ENCODE data around the gene ERGIC1. TPM values are rescaled to one million over a fixed set of nuclear protein-coding genes. Genes with fewer than 3 reads are reported as not detected.

The ERGIC1 gene
- total RNA-seq, 4 donors from 2014 or later: 156 to 214 (median 175) TPM

- no peaks in the 10 kb centered on the region for H3K27me3 ChIP-seq
- H3K27ac ChIP-seq: peak overlapping the region; percentile 93 to 99 (median 99)
- DNase-seq: no peak
- peaks cover 39 to 54% of the 10 kb centered on the region in 2 donors for H3K4me1 ChIP-seq
- intact Hi-C loops (cut with DNase I): loop anchor here (5.0 kb wide), 2 partner anchors 37 to 132 kb away; partner anchors contain the start of gene DUSP1
- 68 to 73% methylated on average over 4 of the region's 4 CpGs for WGBS, 2 donors
- no peak for TF ChIP-seq POLR2A (IDR thresholded peaks at IDR 0.05)
- TF ChIP-seq CTCF (IDR thresholded peaks at IDR 0.05): no peak
- H3K4me3 ChIP-seq (replicated peaks in 1 of 3): no peak overlapping the region
- H3K36me3 ChIP-seq: no peaks in the 10 kb centered on the region
- no peaks in the 10 kb centered on the region for H3K9me3 ChIP-seq
Observed at GRCh38 chr5:172904312-172904642, 70.2 kb downstream of the ERGIC1 start.

DNA sequence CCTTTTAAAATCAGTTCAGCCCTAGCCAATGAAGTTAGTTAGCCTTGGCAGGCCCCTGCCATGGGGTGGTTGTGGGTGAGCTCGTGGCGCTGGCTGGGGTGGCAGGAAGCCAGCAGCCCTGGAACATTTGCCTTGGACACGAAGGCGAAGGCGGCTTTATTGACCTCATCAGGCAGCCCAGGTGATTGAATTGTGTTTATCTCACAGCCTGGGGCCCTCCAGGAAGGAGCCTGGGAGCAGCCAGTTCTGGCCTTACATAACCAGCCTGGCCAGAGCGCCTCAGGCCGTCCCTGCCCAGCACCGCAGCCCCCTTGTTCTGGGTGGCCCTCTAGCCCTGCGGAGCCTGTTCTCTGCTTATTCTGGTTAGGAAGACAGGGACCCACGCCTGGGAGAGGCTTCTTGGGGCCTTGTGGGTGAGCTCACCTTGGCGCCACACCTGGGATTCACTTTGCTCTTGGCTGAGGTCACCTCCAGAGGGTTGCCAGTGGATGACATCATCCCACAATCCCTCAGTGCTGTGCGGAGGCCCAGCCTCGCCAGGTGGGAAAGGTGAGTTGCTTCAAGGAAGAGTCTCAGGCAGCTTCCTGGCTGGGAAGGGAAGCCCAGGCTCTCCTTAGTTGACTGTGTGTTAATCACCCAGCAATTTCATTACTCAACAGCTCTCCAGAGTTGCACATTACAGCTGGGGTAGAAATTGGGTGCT lies 70.7 kb downstream of the ERGIC1 start:
- DNase-seq: peak; percentile 94 to 95
- no peaks in the 10 kb centered on the region for H3K27me3 ChIP-seq
- no peak overlapping the region for H3K4me3 ChIP-seq (replicated peaks in 1 of 3)
- 39 to 65% methylated on average over 8 to 13 of the region's 13 CpGs for WGBS, 2 donors
- peak overlapping the region; percentile 93 to 99 (median 99) for H3K27ac ChIP-seq
- no peaks in the 10 kb centered on the region for H3K36me3 ChIP-seq
- TF ChIP-seq POLR2A (IDR thresholded peaks at IDR 0.05): peak in 1 of 2 donors; percentile 72
- TF ChIP-seq CTCF (IDR thresholded peaks at IDR 0.05): peak in 1 of 6 experiments; percentile 6
- intact Hi-C loops (cut with DNase I): loop anchor here (5.0 kb wide), 2 partner anchors 37 to 132 kb away; partner anchors contain the start of gene DUSP1
- no peaks in the 10 kb centered on the region for H3K9me3 ChIP-seq
- H3K4me1 ChIP-seq: peaks cover 39 to 54% of the 10 kb centered on the region in 2 donors

DNA sequence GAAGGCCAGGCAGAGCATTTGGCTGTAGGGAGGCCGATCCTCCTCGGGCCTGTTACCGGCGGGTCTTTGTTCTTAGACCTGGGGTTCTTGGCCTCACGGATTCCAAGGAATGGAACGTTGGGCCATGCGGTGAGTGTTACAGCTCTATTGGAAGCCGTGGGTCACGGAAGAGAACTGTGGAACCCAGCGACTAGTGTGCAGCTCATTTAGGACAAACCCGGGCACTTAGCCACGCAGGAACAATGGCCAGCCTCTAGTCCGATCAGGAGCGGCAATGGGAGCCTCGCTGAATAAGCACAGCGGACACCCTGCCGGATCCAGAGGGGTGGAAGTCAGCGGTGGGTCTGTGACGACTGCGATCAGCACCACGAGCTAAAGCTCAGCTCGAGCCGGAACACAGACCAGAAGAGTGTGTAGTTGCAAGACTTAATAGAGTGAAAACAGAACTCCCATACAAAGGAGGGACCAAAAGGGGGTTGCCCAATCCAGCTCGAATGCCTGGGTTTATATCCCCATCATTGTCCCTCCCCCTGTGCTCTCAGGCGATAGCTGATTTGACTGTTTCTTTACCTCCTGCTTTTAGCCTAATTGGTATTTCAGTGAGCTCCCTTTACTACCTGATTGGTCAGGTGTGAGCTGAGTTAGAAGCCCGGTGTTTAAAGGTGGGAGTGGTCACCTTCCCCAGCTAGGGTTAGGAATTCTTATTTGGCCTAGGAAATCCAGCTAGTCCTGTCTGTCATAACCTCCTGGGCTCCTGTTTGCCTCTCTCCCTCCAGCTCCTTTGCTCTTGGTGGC lies 71.5 kb downstream of the ERGIC1 start:
- intact Hi-C loops (cut with DNase I): no loop called here
- H3K27ac ChIP-seq: peak overlapping the region; percentile 93 to 99 (median 99)
- no peak for DNase-seq
- H3K4me1 ChIP-seq: peaks cover 39 to 54% of the 10 kb centered on the region in 2 donors
- no peaks in the 10 kb centered on the region for H3K36me3 ChIP-seq
- TF ChIP-seq POLR2A (IDR thresholded peaks at IDR 0.05) (no peak), CTCF (IDR thresholded peaks at IDR 0.05) (no peak)
- no peaks in the 10 kb centered on the region for H3K27me3 ChIP-seq
- H3K4me3 ChIP-seq (replicated peaks in 1 of 3): no peak overlapping the region
- no peaks in the 10 kb centered on the region for H3K9me3 ChIP-seq
- WGBS, 2 donors: 91 to 93% methylated on average over 20 to 26 of the region's 26 CpGs

GRCh38 chr5:172906436-172906835 lies 72.4 kb downstream of the ERGIC1 start:
- no peaks in the 10 kb centered on the region for H3K36me3 ChIP-seq
- H3K4me1 ChIP-seq: peaks cover 42 to 55% of the 10 kb centered on the region in 2 donors
- no peak for DNase-seq
- 76 to 87% methylated on average over 6 of the region's 6 CpGs for WGBS, 2 donors
- H3K4me3 ChIP-seq (replicated peaks in 1 of 3): no peak overlapping the region
- H3K9me3 ChIP-seq: no peaks in the 10 kb centered on the region
- H3K27me3 ChIP-seq: no peaks in the 10 kb centered on the region
- intact Hi-C loops (cut with DNase I): no loop called here
- peak overlapping the region in 2 of 3 donors; percentile 99 for H3K27ac ChIP-seq
- TF ChIP-seq CTCF (IDR thresholded peaks at IDR 0.05): no peak
- no peak for TF ChIP-seq POLR2A (IDR thresholded peaks at IDR 0.05)

DNA sequence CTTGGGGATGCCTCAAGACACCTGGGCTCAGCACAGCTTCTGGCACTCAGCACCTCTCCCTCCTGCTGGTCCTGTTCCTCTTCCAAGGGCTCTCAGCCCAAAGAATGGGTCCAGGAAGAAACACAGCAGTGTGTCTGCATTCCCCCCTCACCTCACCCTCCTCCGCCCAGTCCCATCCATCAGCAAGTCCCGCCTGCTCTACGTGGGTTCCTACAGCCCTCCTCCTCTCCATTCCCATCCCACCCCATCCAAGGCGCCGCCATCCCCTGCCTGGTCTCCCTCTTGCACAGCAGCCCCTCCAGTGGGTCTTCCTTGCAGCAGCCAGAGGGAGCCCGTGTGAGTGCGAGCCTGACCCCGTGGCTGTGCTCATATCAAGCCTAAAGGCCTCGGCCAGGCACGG lies 72.8 kb downstream of the ERGIC1 start:
- no peaks in the 10 kb centered on the region for H3K9me3 ChIP-seq
- peaks cover 38 to 55% of the 10 kb centered on the region in 2 donors for H3K4me1 ChIP-seq
- no peaks in the 10 kb centered on the region for H3K27me3 ChIP-seq
- no peaks in the 10 kb centered on the region for H3K36me3 ChIP-seq
- no peak overlapping the region for H3K4me3 ChIP-seq (replicated peaks in 1 of 3)
- 83 to 86% methylated on average over 10 of the region's 10 CpGs for WGBS, 2 donors
- intact Hi-C loops (cut with DNase I): no loop called here
- DNase-seq: no peak
- no peak for TF ChIP-seq CTCF (IDR thresholded peaks at IDR 0.05)
- no peak for TF ChIP-seq POLR2A (IDR thresholded peaks at IDR 0.05)
- H3K27ac ChIP-seq: peak overlapping the region in 2 of 3 donors; percentile 99

All from thyroid gland (tissue), 4 donors.